SK-N-SH treated with all-trans-retinoic acid at 6 μM for 48 hours (cell line): ENCODE data around the gene IL11RA.

ENCODE experiments used
- ATAC-seq: fragments of 200-7000 bp; cut with Tn5 transposase; 3 replicates; pipeline ENCODE4 v1.9.1; 2020; ENCODE audit warnings: mild to moderate bottlenecking, moderate library complexity
- ARNTL ChIP-seq: fragments of 450-650 bp; formaldehyde crosslinking; IDR thresholded peaks from 2 replicates; pipeline ENCODE4 v1.5.0; 2020; ENCODE audit warnings: low read depth, mild to moderate bottlenecking, moderate library complexity, borderline replicate concordance
- BACH2 ChIP-seq: fragments of 250-450 bp; sonication (Bioruptor Pico); IDR thresholded peaks from 2 replicates; pipeline ENCODE4 v1.9.0; 2021; ENCODE audit warnings: mild to moderate bottlenecking, borderline replicate concordance
- CSDC2 ChIP-seq: fragments of 250-450 bp; sonication (Bioruptor Pico); IDR thresholded peaks from 2 replicates; pipeline ENCODE4 v1.5.0; 2020; ENCODE audit warnings: mild to moderate bottlenecking, moderate library complexity
- ESRRG ChIP-seq: fragments of 250-450 bp; sonication (Bioruptor Pico); IDR thresholded peaks from 2 replicates; pipeline ENCODE4 v1.6.1; 2021; ENCODE audit warnings: mild to moderate bottlenecking
- ISL1 ChIP-seq: fragments of 250-450 bp; sonication (Bioruptor Pico); IDR thresholded peaks from 2 replicates; pipeline ENCODE4 v2.1.2; 2022; ENCODE audit warnings: mild to moderate bottlenecking, moderate library complexity
- OSR1 ChIP-seq: fragments of 250-450 bp; sonication (Bioruptor Pico); IDR thresholded peaks from 2 replicates; pipeline ENCODE4 v1.8.0; 2022; ENCODE audit warnings: moderate library complexity, mild to moderate bottlenecking, inconsistent platforms
- PPARA ChIP-seq: fragments of 250-450 bp; sonication (Bioruptor Pico); IDR thresholded peaks from 2 replicates; pipeline ENCODE4 v1.5.0; 2020; ENCODE audit warnings: mild to moderate bottlenecking, borderline replicate concordance
- RARB ChIP-seq: fragments of 250-450 bp; sonication (Bioruptor Pico); IDR thresholded peaks from 2 replicates; pipeline ENCODE4 v1.8.0; 2021; ENCODE audit warnings: mild to moderate bottlenecking, moderate library complexity
- SNAI2 ChIP-seq: fragments of 250-450 bp; sonication (Bioruptor Pico); IDR thresholded peaks from 2 replicates; pipeline ENCODE4 v1.5.0; 2020; ENCODE audit warnings: mild to moderate bottlenecking, moderate library complexity
- TCF4 ChIP-seq: fragments of 250-450 bp; sonication (Bioruptor Pico); IDR thresholded peaks from 2 replicates; pipeline ENCODE4 v1.8.0; 2021; ENCODE audit warnings: mild to moderate bottlenecking, moderate library complexity, borderline replicate concordance
- TOX ChIP-seq: fragments of 250-450 bp; sonication (Bioruptor Pico); IDR thresholded peaks from 2 replicates; pipeline ENCODE4 v1.8.0; 2021; ENCODE audit warnings: mild to moderate bottlenecking, moderate library complexity, borderline replicate concordance
- ZC3H10 ChIP-seq: fragments of 250-450 bp; sonication (Bioruptor Pico); IDR thresholded peaks from 2 replicates; pipeline ENCODE4 v1.5.1; 2021; ENCODE audit warnings: mild to moderate bottlenecking, moderate library complexity
- ZFP3 ChIP-seq: fragments of 250-450 bp; sonication (Bioruptor Pico); IDR thresholded peaks from 2 replicates; pipeline ENCODE4 v1.5.0; 2020; ENCODE audit warnings: mild to moderate bottlenecking, moderate library complexity
- ZFP30 ChIP-seq: fragments of 450-650 bp; formaldehyde crosslinking; IDR thresholded peaks from 2 replicates; pipeline ENCODE4 v1.5.0; 2022; ENCODE audit warnings: mild to moderate bottlenecking, moderate library complexity
- ZNF565 ChIP-seq: fragments of 450-650 bp; formaldehyde crosslinking; conservative IDR thresholded peaks from 2 replicates; pipeline ENCODE4 v1.5.0; 2020; ENCODE audit warnings: low read depth, mild to moderate bottlenecking, moderate library complexity
- ZNF70 ChIP-seq: fragments of 450-650 bp; formaldehyde crosslinking; IDR thresholded peaks from 2 replicates; pipeline ENCODE4 v1.5.0; 2020; ENCODE audit warnings: mild to moderate bottlenecking, moderate library complexity
- ZNF8 ChIP-seq: fragments of 450-650 bp; formaldehyde crosslinking; IDR thresholded peaks from 2 replicates; pipeline ENCODE4 v1.5.0; 2020; ENCODE audit warnings: mild to moderate bottlenecking, moderate library complexity
- TF ChIP-seq, protein P1 (sequence below): fragments of 250-450 bp; sonication (Bioruptor Pico); IDR thresholded peaks from 2 replicates; pipeline ENCODE4 v1.5.1; 2020; ENCODE audit warnings: low read depth, mild to moderate bottlenecking, moderate library complexity
- TF ChIP-seq, protein P2 (sequence below): fragments of 250-450 bp; sonication (Bioruptor Pico); IDR thresholded peaks from 2 replicates; pipeline ENCODE4 v1.5.0; 2020; ENCODE audit warnings: mild to moderate bottlenecking, moderate library complexity
- TF ChIP-seq, protein P3 (sequence below): fragments of 250-450 bp; sonication (Bioruptor Pico); IDR thresholded peaks from 2 replicates; pipeline ENCODE4 v1.8.0; 2021; ENCODE audit warnings: low read depth, mild to moderate bottlenecking, moderate library complexity, borderline replicate concordance
- TF ChIP-seq, protein P4 (sequence below): fragments of 250-450 bp; sonication (Bioruptor Pico); IDR thresholded peaks from 2 replicates; pipeline ENCODE4 v1.5.1; 2021; ENCODE audit warnings: mild to moderate bottlenecking, moderate library complexity

The IL11RA gene

DNA sequence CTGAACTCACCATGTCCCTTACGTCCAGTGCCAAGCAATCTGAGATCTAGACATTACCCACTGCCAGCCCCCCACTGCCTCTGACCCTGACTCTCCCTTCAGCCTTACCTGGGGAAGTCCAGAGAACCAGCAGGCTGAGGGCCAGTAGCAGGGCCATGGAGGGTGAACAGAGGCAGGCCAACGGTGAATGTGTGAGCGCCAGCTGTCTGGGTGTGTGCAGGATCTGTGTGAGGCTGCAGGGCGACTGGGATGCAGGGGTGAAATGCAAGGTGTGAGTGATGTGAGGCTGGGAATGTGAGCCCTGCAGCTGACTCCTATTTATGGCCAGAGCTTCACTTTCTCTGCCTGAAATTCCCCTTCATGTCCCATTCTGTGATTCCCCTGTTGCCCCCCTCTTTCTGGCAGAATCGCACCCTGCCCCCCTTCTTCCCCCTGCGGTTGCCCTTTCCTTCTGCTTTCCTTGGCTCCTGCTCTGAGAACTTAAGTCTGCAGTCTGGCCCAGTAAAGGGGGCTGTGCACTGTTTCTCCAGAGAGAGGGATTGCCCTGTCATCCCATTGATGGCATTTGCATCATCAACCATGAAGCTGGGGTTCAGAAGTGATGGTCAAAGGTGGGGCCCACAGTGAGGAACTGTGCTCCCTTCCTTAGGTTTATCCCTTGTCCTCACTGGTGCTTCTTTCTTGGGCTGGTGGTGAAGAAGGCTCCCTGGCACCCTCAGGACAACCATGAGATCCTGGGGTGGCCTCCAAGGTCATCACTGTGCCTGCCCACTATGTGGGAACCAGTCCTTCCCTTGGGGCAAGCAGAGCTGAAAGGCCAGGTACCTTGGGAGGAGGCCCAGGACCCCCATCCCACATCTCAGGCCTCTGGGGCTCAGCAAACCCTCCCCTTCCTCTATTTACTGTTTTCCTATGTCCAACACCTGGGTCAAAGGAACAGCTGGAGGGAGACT lies 39.3 kb downstream of the IL11RA start, which contains the start of gene CCL19:
Gene CCL19, minus strand, starts transcription at position 294 of the 953 bp plus-strand sequence. Its CDS starts 137 bp downstream, at position 157.
- ATAC-seq: no peak
- TF ChIP-seq PPARA (CRISPR knock-in tag) (no peak), ZFP30 (no peak), ZC3H10 (CRISPR knock-in tag) (no peak), ZNF565 (CRISPR knock-in tag) (no peak), RARB (CRISPR knock-in tag) (no peak), TOX (no peak), SNAI2 (no peak), BACH2 (CRISPR knock-in tag) (no peak), ZFP3 (CRISPR knock-in tag) (no peak), CSDC2 (CRISPR knock-in tag) (no peak), ISL1 (CRISPR knock-in tag) (no peak), TCF4 (CRISPR knock-in tag) (no peak), OSR1 (CRISPR knock-in tag) (no peak), ZNF8 (CRISPR knock-in tag) (no peak), ESRRG (no peak), ZNF70 (CRISPR knock-in tag) (no peak)
- TF ChIP-seq, protein P1, sequence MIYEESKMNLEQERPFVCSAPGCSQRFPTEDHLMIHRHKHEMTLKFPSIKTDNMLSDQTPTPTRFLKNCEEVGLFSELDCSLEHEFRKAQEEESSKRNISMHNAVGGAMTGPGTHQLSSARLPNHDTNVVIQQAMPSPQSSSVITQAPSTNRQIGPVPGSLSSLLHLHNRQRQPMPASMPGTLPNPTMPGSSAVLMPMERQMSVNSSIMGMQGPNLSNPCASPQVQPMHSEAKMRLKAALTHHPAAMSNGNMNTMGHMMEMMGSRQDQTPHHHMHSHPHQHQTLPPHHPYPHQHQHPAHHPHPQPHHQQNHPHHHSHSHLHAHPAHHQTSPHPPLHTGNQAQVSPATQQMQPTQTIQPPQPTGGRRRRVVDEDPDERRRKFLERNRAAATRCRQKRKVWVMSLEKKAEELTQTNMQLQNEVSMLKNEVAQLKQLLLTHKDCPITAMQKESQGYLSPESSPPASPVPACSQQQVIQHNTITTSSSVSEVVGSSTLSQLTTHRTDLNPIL (CRISPR knock-in tag): no peak
- TF ChIP-seq, protein P2, sequence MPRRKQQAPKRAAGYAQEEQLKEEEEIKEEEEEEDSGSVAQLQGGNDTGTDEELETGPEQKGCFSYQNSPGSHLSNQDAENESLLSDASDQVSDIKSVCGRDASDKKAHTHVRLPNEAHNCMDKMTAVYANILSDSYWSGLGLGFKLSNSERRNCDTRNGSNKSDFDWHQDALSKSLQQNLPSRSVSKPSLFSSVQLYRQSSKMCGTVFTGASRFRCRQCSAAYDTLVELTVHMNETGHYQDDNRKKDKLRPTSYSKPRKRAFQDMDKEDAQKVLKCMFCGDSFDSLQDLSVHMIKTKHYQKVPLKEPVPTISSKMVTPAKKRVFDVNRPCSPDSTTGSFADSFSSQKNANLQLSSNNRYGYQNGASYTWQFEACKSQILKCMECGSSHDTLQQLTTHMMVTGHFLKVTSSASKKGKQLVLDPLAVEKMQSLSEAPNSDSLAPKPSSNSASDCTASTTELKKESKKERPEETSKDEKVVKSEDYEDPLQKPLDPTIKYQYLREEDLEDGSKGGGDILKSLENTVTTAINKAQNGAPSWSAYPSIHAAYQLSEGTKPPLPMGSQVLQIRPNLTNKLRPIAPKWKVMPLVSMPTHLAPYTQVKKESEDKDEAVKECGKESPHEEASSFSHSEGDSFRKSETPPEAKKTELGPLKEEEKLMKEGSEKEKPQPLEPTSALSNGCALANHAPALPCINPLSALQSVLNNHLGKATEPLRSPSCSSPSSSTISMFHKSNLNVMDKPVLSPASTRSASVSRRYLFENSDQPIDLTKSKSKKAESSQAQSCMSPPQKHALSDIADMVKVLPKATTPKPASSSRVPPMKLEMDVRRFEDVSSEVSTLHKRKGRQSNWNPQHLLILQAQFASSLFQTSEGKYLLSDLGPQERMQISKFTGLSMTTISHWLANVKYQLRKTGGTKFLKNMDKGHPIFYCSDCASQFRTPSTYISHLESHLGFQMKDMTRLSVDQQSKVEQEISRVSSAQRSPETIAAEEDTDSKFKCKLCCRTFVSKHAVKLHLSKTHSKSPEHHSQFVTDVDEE (CRISPR knock-in tag): no peak
- TF ChIP-seq, protein P3, sequence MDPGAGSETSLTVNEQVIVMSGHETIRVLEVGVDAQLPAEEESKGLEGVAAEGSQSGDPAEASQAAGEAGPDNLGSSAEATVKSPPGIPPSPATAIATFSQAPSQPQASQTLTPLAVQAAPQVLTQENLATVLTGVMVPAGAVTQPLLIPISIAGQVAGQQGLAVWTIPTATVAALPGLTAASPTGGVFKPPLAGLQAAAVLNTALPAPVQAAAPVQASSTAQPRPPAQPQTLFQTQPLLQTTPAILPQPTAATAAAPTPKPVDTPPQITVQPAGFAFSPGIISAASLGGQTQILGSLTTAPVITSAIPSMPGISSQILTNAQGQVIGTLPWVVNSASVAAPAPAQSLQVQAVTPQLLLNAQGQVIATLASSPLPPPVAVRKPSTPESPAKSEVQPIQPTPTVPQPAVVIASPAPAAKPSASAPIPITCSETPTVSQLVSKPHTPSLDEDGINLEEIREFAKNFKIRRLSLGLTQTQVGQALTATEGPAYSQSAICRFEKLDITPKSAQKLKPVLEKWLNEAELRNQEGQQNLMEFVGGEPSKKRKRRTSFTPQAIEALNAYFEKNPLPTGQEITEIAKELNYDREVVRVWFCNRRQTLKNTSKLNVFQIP (CRISPR knock-in tag): no peak

DNA sequence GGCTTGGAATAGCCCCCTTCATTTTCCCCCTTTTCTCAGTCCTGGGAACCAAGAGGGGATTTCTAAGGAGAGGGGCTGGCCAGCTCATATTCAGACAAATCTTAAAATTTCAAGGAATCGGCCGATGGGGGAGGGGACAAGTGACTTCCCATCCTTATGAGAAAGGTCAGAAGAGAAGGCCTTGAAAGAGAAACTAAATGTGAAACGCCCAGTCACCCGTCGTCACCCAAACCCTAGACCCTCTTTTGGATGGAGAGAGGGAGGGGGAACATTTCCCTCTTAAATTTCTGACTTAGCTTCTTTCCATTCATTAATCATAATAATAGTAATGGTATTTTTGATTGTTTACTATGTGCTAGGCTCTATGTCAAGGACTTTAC lies 39.9 kb downstream of the IL11RA start:
- ATAC-seq: no peak
- TF ChIP-seq ZFP3 (CRISPR knock-in tag): no peak
- TF ChIP-seq, protein P4, sequence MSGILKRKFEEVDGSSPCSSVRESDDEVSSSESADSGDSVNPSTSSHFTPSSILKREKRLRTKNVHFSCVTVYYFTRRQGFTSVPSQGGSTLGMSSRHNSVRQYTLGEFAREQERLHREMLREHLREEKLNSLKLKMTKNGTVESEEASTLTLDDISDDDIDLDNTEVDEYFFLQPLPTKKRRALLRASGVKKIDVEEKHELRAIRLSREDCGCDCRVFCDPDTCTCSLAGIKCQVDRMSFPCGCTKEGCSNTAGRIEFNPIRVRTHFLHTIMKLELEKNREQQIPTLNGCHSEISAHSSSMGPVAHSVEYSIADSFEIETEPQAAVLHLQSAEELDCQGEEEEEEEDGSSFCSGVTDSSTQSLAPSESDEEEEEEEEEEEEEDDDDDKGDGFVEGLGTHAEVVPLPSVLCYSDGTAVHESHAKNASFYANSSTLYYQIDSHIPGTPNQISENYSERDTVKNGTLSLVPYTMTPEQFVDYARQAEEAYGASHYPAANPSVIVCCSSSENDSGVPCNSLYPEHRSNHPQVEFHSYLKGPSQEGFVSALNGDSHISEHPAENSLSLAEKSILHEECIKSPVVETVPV (CRISPR knock-in tag): no peak
- TF ChIP-seq, protein P3 (CRISPR knock-in tag): no peak
- TF ChIP-seq ARNTL (CRISPR knock-in tag): no peak
- no peak for TF ChIP-seq ISL1 (CRISPR knock-in tag)
- TF ChIP-seq ZC3H10 (CRISPR knock-in tag): no peak
- no peak for TF ChIP-seq ZFP30
- TF ChIP-seq ZNF8 (CRISPR knock-in tag): no peak
- no peak for TF ChIP-seq RARB (CRISPR knock-in tag)
- TF ChIP-seq SNAI2: no peak
- no peak for TF ChIP-seq TCF4 (CRISPR knock-in tag)
